ENCODE measurements around the gene SMIM41. TPM values are rescaled to one million over a fixed set of nuclear protein-coding genes. Genes with fewer than 3 reads are reported as not detected.

SMIM41 gene
- total and polyA plus RNA-seq, 2 donors (not counting 1 experiment from before 2014, with no cell fraction given): 2.0 to 4.8 TPM

DNA sequence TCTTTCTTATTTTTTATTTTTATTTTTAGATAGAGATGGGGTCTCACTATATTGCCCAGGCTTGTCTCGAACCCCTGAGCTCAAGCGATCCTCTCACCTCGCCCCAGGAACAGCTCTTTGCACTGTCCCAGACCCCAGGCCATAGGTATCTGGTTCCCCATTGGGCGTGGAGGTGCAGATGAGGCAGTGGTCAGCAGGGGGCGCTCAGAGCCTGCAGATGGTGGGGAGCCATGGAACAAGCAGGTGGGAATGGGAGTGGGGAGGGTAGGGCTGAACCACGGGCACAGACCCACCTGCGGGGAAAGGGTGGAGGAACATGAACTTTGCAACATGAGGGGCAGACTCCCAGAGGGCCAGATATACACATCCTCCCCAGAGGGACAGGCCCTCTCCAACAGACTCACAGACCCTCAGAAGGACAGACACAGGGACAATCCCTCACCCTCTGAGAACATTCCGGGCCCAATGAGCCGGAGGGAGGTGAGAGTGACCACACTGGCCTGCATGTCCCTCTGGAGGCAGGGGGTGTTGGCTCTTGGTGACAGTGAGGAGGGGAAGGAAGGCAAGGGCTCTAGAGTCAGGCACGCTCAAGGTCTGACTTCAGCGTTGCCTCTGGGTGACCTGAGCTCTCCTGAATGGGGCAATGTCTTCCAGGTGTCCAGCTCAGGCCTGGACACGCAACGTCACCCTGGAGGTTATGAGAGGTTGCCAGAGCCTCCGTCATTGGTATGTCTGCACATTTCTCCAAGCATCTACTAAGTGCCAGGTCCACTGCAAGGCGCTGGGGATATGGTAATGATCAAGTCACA is 77.5 kb downstream of the SMIM41 start:
- Histone ChIP-seq H3K36me3 (ENCODE audit: control insufficient read depth, insufficient read depth, low read length) (no peaks in the 10 kb centered on the region), H3K79me2 (ENCODE audit: control insufficient read depth, insufficient read depth, low read length) (no peaks in the 10 kb centered on the region), H3K4me2 (ENCODE audit: extremely low read depth, insufficient read depth, low read length) (no peak overlapping the region), H3K27me3 (ENCODE audit: control insufficient read depth, insufficient read depth, low read length) (no peaks in the 10 kb centered on the region), H3K4me1 (ENCODE audit: control insufficient read depth, extremely low read depth, insufficient read depth, low read length) (peaks cover 10% of the 10 kb centered on the region), H4K20me1 (ENCODE audit: control insufficient read depth, extremely low read depth, insufficient read depth, low read length) (no peaks in the 10 kb centered on the region), H3K4me3 (replicated peaks in 1 of 4; ENCODE audit: control extremely low read depth in 1 of 4, insufficient read depth in 1 of 4, low read depth in 3 of 4, low read length in 4 of 4) (no peak overlapping the region), H3K9ac (ENCODE audit: insufficient read depth, low read length) (no peak overlapping the region), H3K27ac (ENCODE audit: insufficient read depth, low read length) (no peak overlapping the region), H3K9me3 (ENCODE audit: control insufficient read depth, insufficient read depth, low read depth, low read length) (no peaks in the 10 kb centered on the region), H2AFZ (ENCODE audit: low read length) (no peak overlapping the region)
- DNase-seq (ENCODE audit: low read depth in 2 of 2): peak in 1 of 2 donors; percentile 58
- TF ChIP-seq, protein P1, sequence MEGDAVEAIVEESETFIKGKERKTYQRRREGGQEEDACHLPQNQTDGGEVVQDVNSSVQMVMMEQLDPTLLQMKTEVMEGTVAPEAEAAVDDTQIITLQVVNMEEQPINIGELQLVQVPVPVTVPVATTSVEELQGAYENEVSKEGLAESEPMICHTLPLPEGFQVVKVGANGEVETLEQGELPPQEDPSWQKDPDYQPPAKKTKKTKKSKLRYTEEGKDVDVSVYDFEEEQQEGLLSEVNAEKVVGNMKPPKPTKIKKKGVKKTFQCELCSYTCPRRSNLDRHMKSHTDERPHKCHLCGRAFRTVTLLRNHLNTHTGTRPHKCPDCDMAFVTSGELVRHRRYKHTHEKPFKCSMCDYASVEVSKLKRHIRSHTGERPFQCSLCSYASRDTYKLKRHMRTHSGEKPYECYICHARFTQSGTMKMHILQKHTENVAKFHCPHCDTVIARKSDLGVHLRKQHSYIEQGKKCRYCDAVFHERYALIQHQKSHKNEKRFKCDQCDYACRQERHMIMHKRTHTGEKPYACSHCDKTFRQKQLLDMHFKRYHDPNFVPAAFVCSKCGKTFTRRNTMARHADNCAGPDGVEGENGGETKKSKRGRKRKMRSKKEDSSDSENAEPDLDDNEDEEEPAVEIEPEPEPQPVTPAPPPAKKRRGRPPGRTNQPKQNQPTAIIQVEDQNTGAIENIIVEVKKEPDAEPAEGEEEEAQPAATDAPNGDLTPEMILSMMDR (conservative IDR thresholded peaks at IDR 0.05 in 1 of 2, IDR thresholded peaks at IDR 0.05 in 1 of 2; ENCODE audit: low read depth in 1 of 2, low read length in 2 of 2): peak; percentile 94 to 98
- no peak for TF ChIP-seq EZH2 (IDR thresholded peaks at IDR 0.05; ENCODE audit: low read length, missing control alignments)

DNA sequence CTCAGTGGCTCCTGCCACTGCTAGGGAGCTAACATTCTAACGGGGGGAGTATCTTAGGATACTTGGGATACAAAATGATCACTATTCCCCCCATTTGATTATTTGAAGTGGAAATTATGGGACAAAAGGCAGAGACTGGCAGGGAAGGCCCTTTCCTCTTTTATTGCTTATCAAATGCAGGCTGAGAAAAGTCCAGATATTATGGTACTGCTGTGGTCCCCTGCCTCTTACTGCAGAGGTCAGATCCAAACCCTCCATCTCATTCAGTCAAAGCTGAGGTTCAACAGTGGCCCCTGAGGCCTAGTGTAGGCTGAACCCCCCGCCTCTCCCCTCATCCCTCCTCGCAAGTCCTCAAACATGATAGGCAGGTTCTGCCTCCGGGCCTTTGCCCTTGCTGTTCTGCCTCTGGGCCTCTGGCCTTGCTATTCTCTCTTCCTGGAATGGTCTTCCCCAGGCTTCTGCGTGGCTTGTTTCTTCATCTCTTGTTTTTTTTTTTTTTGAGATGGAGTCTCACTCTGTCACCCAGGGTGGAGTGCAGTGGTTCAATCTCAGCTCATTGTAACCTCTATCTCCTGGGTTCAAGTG is 78.2 kb downstream of the SMIM41 start:
- Histone ChIP-seq H3K27ac (ENCODE audit: insufficient read depth, low read length) (no peak overlapping the region), H3K9ac (ENCODE audit: insufficient read depth, low read length) (no peak overlapping the region), H2AFZ (ENCODE audit: low read length) (no peak overlapping the region), H3K27me3 (ENCODE audit: control insufficient read depth, insufficient read depth, low read length) (no peaks in the 10 kb centered on the region), H3K36me3 (ENCODE audit: control insufficient read depth, insufficient read depth, low read length) (no peaks in the 10 kb centered on the region), H3K4me2 (ENCODE audit: extremely low read depth, insufficient read depth, low read length) (no peak overlapping the region), H4K20me1 (ENCODE audit: control insufficient read depth, extremely low read depth, insufficient read depth, low read length) (no peaks in the 10 kb centered on the region), H3K79me2 (ENCODE audit: control insufficient read depth, insufficient read depth, low read length) (no peaks in the 10 kb centered on the region), H3K4me1 (ENCODE audit: control insufficient read depth, extremely low read depth, insufficient read depth, low read length) (peaks cover 7% of the 10 kb centered on the region), H3K9me3 (ENCODE audit: control insufficient read depth, insufficient read depth, low read depth, low read length) (no peaks in the 10 kb centered on the region), H3K4me3 (replicated peaks in 1 of 4; ENCODE audit: control extremely low read depth in 1 of 4, insufficient read depth in 1 of 4, low read depth in 3 of 4, low read length in 4 of 4) (no peak overlapping the region)
- TF ChIP-seq EZH2 (IDR thresholded peaks at IDR 0.05; ENCODE audit: low read length, missing control alignments): no peak
- TF ChIP-seq, protein P1 (conservative IDR thresholded peaks at IDR 0.05 in 1 of 2, IDR thresholded peaks at IDR 0.05 in 1 of 2; ENCODE audit: low read depth in 1 of 2, low read length in 2 of 2): no peak
- DNase-seq (ENCODE audit: low read depth in 2 of 2): no peak

Other genes starting within 250 kb of the SMIM41 start
- 0.17 and 0.26 TPM in 2 replicates for gene FIGNL2, start 231.0 kb upstream of the SMIM41 start, total RNA-seq
- gene FIGNL2, start 231.0 kb upstream of the SMIM41 start, polyA plus RNA-seq: 0.06 and 0.07 TPM in 2 replicates
- gene ANKRD33, start 191.6 kb upstream of the SMIM41 start, total RNA-seq: under 0.01 TPM in 1 of 2 replicates, not detected in the other
- 0.17 TPM in 1 of 2 replicates, not detected in the other for gene ANKRD33, start 191.6 kb upstream of the SMIM41 start, polyA plus RNA-seq
- 20.8 and 36.2 TPM in 2 replicates for gene ACVRL1, start 172.2 kb upstream of the SMIM41 start, total RNA-seq
- gene ACVRL1, start 172.2 kb upstream of the SMIM41 start, polyA plus RNA-seq: 8.9 and 15.0 TPM in 2 replicates
- 11.3 and 12.4 TPM in 2 replicates for gene ACVR1B, start 128.0 kb upstream of the SMIM41 start, total RNA-seq
- 13.0 and 13.6 TPM in 2 replicates for gene ACVR1B, start 128.0 kb upstream of the SMIM41 start, polyA plus RNA-seq
- gene TAMALIN, start 72.8 kb upstream of the SMIM41 start, total RNA-seq: 11.3 and 12.1 TPM in 2 replicates
- gene TAMALIN, start 72.8 kb upstream of the SMIM41 start, polyA plus RNA-seq: 4.9 and 5.3 TPM in 2 replicates
- 2.1 and 3.8 TPM in 2 replicates for gene NR4A1, start 28.3 kb upstream of the SMIM41 start, total RNA-seq
- gene NR4A1, start 28.3 kb upstream of the SMIM41 start, polyA plus RNA-seq: 4.1 and 15.9 TPM in 2 replicates
- 90.3 and 103 TPM in 2 replicates for gene ATG101, start 9.7 kb upstream of the SMIM41 start, total RNA-seq
- 82.2 and 82.9 TPM in 2 replicates for gene ATG101, start 9.7 kb upstream of the SMIM41 start, polyA plus RNA-seq
- gene KRT80, start 112.3 kb downstream of the SMIM41 start, total RNA-seq: under 0.01 and 0.17 TPM in 2 replicates
- 0.90 and 1.0 TPM in 2 replicates for gene KRT80, start 112.3 kb downstream of the SMIM41 start, polyA plus RNA-seq
- gene KRT7, start 153.5 kb downstream of the SMIM41 start, total RNA-seq: 3.1 and 3.5 TPM in 2 replicates
- gene KRT7, start 153.5 kb downstream of the SMIM41 start, polyA plus RNA-seq: 3.1 and 8.6 TPM in 2 replicates
- gene KRT86, start 194.9 kb downstream of the SMIM41 start, total RNA-seq: 0.17 TPM in 1 of 2 replicates, not detected in the other
- gene KRT86, start 194.9 kb downstream of the SMIM41 start, polyA plus RNA-seq: 0.02 TPM in 1 of 2 replicates, not detected in the other
- gene KRT81, start 211.8 kb downstream of the SMIM41 start, total RNA-seq: not detected in 2 replicates
- gene KRT81, start 211.8 kb downstream of the SMIM41 start, polyA plus RNA-seq: not detected in 2 replicates
- not detected in 2 replicates for gene KRT83, start 241.7 kb downstream of the SMIM41 start, total RNA-seq
- gene KRT83, start 241.7 kb downstream of the SMIM41 start, polyA plus RNA-seq: not detected in 2 replicates